ENCODE data around the gene DPP6.
"Not testable (repeated sequence)": the region's sequence is repeated elsewhere in the genome, so short reads cannot be mapped to it uniquely, and the experiment has no call there.

The DPP6 gene

DNA sequence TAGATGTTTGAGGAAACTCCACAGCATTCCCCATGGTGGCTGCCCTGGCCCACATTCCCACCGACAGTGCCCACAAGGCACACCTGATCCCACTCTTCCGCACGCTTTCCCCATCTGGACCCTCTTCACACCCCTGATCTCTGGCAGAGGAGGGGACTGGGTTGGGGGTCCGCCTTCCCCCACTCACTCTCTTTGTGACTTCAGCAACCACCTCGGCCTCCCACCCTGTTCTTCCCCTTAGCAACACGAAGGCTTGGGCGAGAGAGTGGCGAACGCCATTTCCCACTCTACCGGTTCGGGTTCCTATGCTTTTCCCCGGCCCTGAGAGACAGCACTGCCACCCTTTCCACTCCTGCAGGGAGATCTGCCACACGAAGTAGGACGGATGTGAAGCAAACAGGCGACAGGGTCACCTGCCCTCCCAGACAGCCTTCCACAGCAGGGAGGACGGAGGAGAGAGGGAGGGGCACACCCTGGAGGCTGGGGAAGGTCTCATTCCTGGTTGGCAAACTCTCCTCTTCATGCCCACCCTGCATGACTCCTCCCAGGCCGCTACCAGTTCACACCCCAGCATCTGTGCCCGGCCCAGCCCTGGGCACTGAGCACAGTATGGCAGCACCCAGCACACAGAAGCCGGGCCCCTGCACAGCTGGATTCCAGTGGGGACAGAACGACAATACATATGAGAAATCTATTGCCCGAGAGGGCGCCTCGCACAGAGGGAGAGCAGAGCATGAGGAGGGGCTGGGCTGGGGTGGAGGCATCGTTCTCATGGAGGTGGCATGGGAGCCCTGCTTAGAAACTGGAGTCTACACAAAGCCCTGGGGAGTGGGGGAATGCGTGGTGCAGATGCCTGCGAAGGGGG lies 857.3 kb downstream of the DPP6 start:
- DNase-seq (ENCODE audit: low spot score): no peak

DNA sequence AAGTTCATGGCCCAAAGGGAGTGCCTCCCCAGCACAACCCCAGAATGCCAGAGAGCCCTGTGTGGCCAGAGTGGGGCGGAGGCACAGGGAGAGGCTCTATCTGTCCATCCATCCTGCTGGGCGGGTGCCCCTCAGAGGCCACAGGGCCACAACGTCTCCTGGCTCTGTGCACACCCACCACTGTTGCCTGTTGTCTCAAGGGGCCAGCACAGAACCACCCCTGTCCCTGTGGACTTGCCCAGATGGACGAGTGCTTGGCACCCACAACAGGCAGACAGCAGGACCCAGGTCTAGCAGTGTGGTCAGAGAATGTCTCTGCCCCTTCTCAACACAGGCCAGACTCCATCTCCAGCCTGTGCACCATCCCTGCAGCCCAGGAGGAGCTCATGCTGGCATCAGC lies 857.9 kb downstream of the DPP6 start:
- no peak for DNase-seq (ENCODE audit: low spot score)

- DNase-seq (ENCODE audit: low spot score): no peak
Measured at GRCh38 chr7:154910977-154911376, 858.8 kb downstream of the DPP6 start.

- no peak for DNase-seq (ENCODE audit: low spot score)
Measured at GRCh38 chr7:154911411-154911810, 859.2 kb downstream of the DPP6 start.

DNA sequence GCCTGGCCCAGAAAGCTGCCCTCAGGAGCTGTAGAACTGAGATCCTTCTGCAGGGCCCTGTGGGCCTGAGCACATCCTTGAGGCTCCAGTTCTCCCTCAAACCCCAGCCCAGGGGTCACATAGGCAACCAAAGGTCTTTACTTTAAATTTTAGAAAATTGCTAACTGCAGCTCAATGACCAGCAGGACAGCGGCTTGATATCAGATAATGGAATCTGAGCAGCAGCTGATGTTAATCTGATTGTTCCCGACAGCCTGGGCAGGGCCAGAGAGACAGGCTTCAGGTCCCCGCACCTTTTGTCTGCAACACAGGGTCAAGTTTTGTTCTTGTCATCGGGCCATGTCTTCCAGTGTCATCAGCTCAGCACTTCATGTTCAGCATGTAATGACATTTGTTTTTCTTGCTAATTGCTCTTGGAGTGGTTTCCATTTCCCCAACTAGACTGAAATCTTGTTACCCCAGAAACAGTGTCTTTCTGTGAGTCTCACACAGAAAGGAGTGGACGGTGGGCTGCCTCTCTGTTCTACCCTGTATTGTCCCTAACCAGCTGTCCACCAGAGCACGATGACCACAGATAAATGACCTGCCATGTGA lies 859.8 kb downstream of the DPP6 start:
- no peak for DNase-seq (ENCODE audit: low spot score)

DNA sequence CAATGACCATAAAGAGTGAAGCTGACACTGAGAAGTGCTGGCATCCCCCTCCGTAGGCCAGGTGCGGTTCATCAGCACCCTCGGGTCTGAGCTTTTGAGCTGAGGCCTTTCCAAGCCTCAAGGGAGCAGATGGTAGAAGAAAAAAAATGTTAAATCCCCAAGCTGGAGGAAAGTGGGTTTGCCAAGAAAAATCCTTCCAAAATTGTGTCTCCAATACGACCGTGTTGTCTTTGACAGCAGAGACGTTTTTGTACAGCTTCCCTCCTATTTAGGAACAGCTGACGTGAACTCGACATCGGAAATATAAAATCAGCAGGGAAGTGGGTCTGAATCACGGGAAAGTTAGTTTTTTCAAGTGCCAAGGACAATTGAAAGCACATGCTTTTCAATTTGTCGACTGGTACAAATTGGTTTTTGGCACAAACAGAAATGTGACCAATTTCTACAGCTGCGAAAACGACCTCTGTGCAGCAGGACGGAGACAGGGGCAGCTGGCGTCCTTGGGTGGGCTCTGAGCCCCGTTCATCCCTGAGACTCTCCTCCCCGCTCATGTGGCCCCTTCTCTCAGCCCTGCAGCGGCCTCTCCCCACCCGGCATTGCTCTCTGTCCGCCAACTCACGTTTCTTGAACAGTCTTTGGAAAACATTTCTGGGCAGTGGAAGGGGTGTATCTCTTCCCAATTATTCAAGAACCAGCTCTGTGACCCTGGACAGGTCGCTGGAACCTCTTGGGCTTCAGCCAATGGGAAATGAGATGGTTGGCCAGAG lies 860.9 kb downstream of the DPP6 start:
- DNase-seq (ENCODE audit: low spot score): peak; percentile 68

DNA sequence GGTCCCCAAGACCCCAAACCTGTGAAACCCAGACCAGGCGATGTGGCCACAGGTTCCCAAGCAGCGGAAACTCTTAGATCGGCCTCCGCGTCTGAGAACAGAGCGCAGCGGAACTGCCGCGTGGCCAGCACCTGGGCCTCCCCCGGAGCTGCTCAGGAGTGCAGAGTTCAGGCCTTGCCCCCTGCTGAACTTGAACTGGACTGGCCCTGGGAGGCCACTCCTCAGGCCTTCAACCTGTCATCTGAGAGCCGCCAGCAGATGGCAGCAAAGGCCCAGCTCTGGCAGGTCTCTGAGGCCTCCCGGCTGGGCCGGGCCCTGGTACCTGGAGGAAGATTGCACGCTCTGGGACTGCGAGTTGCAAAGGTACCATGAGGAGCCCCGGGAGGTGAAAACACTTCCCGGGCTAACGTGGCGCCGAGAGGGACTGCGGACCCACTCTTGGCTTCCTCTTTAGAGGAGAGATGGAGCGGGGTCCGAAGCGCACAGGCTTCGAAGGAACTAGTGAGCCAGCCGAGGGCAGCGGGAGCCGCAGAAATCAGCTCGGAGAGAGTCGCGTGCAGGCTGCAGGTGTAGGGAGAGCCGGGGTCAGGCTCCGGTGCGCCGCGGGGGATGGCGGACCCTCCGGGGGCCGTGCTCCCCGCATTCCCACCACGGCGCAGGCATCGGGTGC lies 861.6 kb downstream of the DPP6 start:
- peak; percentile 85 for DNase-seq (ENCODE audit: low spot score)

DNA sequence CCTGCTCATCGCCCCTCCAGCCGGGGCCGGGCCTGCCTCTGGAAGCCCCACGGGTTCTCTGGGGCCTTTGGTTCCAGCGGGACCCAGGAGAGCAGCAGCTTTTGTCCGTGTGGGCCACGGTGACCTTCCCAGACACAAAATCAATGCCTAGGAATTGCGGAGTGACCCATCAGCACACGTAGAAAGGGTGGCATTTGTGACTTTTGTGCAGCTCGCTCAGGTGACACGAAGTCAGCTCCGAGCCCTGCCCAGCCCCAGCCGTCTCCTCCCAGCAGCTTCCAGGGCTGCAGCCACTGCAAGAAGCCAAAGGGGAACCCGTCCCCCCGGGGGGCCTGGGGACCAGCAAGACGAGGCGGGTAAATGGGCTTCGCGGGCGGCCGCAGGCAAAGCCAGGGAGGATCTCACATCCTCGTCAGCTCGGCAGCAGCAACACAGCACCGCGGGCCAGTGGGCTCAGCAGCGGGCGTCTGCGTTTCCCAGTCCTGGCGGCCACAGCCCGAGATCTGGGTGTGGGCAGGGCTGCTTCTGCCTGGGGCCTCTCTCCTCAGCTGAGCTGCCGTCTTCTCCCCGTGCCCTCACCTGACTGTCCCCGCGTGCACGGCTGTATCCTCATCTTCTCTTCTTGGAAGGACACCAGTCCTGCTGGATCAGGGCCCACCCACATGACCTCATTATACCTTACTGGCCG lies 862.3 kb downstream of the DPP6 start:
- DNase-seq (ENCODE audit: low spot score): no peak

- DNase-seq (ENCODE audit: low spot score): no peak
Measured at GRCh38 chr7:154914996-154915380, 862.8 kb downstream of the DPP6 start.

DNA sequence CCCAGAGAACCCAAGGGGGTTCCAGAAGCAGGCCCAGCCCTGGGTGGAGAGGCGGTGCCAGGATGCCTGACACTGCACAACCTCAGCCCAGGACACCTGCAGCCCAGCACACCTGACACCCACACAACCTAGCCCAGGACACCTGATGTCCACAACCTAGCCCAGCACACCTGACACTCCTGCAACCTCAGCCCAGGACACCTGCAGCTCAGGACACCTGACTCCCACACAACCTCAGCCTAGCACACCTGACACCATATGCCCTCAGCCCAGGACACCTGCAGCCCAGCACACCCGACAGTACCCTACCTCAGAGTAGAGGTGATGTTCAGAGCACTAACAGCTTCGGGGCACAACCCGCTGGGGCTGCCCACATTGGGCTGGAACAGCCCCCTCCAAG lies 863.4 kb downstream of the DPP6 start:
- DNase-seq (ENCODE audit: low spot score): no peak

GRCh38 chr7:154916381-154916780 lies 864.2 kb downstream of the DPP6 start:
- DNase-seq (ENCODE audit: low spot score): peak; percentile 80

DNA sequence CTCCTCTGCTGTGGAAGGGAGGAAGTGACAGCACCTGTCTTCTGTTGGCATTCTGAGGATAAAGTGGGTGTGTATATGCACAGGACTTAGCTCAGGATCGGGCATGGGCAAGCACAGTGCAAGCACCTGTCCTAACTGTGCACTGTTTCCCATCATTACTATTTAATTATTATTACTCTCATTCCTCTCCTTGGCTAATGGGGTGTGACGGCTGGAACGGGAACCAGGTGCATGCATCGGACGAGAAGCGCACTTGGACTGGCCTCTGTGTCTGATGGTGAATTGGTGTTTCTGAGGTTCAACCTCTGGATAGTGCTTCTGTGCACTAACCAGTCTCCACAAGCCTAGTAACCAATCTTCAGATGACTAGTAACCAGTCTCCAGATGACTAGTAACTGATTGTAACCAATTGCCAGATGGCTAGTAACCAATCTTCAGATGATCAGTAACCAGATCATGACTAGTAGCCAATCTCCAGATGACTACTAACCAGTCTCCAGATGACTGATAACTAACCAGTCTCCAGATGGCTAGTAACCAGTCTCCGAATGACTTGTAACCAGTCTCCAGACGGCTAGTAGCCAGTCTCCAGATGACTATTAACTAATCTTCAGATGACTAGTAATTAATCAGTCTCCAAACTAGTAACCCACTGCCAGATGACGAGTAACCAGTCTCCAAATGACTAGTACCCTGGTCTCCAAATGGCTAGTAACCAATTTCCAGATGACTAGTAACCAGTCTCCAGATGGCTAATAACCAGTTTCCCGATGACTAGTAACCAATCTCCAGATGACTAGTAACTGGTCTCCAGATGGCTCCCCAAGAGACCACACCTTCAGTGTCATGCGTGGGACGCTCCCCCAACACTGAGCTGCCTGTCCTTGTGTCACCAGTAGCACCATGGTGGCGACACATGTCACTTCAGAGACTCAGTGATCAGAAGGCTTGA lies 864.9 kb downstream of the DPP6 start:
- no peak for DNase-seq (ENCODE audit: low spot score)

GRCh38 chr7:154917808-154918160 lies 865.6 kb downstream of the DPP6 start:
- no peak for DNase-seq (ENCODE audit: low spot score)

DNA sequence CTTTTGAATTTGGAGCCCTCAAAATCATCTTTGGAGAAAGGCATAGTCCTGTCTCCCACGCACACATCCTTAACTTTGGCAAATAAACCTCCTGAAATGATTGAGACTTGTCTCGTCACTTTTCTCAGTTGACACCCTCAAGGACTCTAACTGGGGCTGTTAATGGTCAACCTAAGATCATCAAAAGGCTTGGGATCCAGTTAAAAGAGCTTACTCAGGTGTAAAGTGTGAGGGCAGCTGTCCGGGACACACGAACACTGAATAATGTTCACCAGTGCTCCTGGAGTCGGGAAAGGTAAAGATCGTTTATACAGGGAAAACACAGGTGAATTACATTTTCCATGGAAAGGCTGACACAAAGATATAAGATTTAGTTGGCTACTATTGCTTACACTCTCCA lies 866.1 kb downstream of the DPP6 start:
- DNase-seq (ENCODE audit: low spot score): no peak

DNA sequence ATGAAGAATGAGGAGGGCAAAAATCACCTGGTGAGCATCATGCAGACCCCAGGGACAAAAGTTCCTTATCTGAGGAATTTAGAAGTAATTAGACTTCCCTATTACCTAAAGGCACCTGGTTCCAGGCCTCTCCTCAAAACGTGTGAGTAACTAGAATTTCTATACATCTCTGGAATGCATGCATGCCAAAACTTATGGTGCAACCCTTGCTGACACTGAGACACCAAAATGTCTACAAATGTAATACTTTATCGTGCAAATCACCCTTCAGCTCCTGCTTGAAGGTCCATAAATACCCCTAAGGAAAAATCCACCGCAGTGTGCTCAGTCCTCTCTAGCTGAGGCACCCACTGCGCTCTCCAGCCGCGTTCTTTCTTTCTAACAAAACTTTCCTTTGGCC lies 866.5 kb downstream of the DPP6 start:
- DNase-seq (ENCODE audit: low spot score): no peak

DNA sequence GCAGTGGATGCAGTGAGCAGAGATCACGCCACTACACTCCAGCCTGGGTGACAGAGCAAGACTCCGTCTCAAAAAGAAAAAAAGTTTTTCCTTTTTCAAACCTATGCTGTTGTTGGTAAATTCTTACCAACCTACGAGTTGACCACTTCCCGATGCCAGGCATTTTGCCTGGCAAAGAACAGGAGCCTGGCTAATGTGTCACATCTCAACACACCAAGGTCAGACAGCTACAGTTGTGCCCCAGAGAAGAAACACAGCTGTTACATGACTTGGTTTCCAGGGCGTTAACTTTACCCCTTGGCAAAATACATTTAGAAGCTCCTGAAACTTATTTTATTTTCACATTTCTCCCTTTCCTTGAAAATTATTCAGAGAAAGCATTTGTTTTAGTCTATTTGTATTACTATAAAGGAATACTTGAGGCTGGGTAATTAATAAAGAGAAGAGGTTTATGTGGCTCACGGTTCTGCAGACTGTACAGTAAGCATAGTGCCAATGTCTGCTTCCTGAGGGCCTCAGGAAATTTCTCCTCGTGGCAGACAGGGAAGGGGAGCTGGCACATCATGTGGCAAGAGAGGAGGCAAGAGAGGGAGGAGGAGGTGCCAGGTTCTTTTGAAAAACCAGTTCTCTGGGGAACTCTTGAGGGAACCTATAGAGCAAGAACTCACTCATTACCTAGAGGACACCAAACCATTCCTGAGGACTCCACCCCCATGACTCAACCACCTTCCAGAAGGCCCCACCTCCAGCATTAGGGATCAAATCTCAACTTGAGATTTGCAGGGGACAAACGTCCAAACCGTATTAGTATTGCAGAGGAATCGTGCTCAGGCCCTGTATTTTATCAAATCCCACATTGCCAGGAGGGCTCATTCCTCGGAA lies 867.4 kb downstream of the DPP6 start:
- DNase-seq (ENCODE audit: low spot score): no peak

DNA sequence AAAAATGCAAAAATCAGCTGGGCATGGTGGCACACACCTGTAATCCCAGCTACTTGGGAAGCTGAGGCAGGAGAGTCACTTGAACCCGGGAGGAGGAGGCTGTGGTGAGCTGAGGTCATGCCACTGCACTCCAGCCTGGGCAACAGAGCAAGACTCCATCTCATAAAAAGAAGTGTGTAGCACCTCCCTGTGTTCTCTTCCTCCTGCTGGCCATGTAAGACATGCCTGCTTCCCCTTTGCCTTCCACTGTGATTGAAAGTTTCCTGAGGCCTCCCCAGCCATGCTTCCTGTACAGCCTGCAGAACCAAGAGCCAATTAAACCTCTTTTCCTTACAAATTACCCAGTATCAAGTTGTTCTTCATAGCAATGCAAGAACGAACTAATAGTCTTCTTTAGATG lies 870.3 kb downstream of the DPP6 start:
- DNase-seq (ENCODE audit: low spot score): not testable (repeated sequence)

- DNase-seq (ENCODE audit: low spot score): peak; percentile 94
Measured at GRCh38 chr7:154927624-154928125, 875.5 kb downstream of the DPP6 start.

Data from cerebellar cortex (tissue), 1 donor.